ENCODE measurements around the gene CERCAM. TPM values are rescaled to one million over a fixed set of nuclear protein-coding genes. Genes with fewer than 3 reads are reported as not detected.

The CERCAM gene
- total and polyA plus RNA-seq, 2 of the 13 experiments (the other 11 are each of a cell fraction or from before 2014, with no cell fraction given) = 9.0 to 17.1 TPM

DNA sequence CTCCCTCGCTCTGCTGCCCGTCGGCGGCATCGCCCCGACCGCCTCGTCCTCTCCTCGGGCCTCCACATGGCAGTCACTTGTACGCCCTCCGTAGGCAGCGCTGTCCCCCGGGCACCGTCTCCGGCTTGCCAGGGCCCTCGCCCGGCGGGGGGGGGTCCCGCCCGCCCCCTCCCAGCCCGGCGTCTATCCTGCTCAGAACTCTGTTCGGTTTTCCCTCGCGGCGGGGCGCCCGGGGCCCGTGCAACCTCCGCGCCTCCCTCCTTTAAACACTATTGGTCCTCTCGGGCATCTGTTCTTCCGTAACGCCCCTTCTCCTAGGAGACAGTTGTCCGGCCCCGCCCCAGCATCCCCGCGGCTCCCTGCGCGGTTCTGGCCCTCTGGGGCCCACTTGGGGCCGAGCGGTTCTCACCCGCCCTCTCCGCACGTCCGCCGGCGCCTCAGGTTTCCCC, 36.0 kb downstream of the CERCAM start (continued):
- TF ChIP-seq, protein P1, sequence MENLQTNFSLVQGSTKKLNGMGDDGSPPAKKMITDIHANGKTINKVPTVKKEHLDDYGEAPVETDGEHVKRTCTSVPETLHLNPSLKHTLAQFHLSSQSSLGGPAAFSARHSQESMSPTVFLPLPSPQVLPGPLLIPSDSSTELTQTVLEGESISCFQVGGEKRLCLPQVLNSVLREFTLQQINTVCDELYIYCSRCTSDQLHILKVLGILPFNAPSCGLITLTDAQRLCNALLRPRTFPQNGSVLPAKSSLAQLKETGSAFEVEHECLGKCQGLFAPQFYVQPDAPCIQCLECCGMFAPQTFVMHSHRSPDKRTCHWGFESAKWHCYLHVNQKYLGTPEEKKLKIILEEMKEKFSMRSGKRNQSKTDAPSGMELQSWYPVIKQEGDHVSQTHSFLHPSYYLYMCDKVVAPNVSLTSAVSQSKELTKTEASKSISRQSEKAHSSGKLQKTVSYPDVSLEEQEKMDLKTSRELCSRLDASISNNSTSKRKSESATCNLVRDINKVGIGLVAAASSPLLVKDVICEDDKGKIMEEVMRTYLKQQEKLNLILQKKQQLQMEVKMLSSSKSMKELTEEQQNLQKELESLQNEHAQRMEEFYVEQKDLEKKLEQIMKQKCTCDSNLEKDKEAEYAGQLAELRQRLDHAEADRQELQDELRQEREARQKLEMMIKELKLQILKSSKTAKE (CRISPR knock-in tag; IDR thresholded peaks at IDR 0.05; ENCODE audit: borderline replicate concordance) = no peak
- TF ChIP-seq HOXA9 (CRISPR knock-in tag; IDR thresholded peaks at IDR 0.05; ENCODE audit: borderline replicate concordance) (no peak), ZBTB20 (CRISPR knock-in tag; IDR thresholded peaks at IDR 0.05; ENCODE audit: borderline replicate concordance, low read depth) (no peak), ZBTB37 (CRISPR knock-in tag; IDR thresholded peaks at IDR 0.05) (no peak), RBM39 (IDR thresholded peaks at IDR 0.05; ENCODE audit: low read depth, low read length, poor library complexity, severe bottlenecking) (no peak), ATM (IDR thresholded peaks at IDR 0.05; ENCODE audit: borderline replicate concordance) (no peak), ZNF713 (CRISPR knock-in tag; IDR thresholded peaks at IDR 0.05) (no peak), ZNF20 (CRISPR knock-in tag; IDR thresholded peaks at IDR 0.05) (no peak), ZNF747 (CRISPR knock-in tag; IDR thresholded peaks at IDR 0.05; ENCODE audit: borderline replicate concordance) (0 out of 2 replicates have a peak, but pooled peaks have one; percentile 24), HNRNPLL (IDR thresholded peaks at IDR 0.05; ENCODE audit: low read depth, low read length, poor library complexity, severe bottlenecking) (no peak)
- TF ChIP-seq, protein P2, sequence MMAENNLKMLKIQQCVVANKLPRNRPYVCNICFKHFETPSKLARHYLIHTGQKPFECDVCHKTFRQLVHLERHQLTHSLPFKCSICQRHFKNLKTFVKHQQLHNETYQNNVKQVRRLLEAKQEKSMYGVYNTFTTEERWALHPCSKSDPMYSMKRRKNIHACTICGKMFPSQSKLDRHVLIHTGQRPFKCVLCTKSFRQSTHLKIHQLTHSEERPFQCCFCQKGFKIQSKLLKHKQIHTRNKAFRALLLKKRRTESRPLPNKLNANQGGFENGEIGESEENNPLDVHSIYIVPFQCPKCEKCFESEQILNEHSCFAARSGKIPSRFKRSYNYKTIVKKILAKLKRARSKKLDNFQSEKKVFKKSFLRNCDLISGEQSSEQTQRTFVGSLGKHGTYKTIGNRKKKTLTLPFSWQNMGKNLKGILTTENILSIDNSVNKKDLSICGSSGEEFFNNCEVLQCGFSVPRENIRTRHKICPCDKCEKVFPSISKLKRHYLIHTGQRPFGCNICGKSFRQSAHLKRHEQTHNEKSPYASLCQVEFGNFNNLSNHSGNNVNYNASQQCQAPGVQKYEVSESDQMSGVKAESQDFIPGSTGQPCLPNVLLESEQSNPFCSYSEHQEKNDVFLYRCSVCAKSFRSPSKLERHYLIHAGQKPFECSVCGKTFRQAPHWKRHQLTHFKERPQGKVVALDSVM (CRISPR knock-in tag; IDR thresholded peaks at IDR 0.05) = no peak
- TF ChIP-seq, protein P3, sequence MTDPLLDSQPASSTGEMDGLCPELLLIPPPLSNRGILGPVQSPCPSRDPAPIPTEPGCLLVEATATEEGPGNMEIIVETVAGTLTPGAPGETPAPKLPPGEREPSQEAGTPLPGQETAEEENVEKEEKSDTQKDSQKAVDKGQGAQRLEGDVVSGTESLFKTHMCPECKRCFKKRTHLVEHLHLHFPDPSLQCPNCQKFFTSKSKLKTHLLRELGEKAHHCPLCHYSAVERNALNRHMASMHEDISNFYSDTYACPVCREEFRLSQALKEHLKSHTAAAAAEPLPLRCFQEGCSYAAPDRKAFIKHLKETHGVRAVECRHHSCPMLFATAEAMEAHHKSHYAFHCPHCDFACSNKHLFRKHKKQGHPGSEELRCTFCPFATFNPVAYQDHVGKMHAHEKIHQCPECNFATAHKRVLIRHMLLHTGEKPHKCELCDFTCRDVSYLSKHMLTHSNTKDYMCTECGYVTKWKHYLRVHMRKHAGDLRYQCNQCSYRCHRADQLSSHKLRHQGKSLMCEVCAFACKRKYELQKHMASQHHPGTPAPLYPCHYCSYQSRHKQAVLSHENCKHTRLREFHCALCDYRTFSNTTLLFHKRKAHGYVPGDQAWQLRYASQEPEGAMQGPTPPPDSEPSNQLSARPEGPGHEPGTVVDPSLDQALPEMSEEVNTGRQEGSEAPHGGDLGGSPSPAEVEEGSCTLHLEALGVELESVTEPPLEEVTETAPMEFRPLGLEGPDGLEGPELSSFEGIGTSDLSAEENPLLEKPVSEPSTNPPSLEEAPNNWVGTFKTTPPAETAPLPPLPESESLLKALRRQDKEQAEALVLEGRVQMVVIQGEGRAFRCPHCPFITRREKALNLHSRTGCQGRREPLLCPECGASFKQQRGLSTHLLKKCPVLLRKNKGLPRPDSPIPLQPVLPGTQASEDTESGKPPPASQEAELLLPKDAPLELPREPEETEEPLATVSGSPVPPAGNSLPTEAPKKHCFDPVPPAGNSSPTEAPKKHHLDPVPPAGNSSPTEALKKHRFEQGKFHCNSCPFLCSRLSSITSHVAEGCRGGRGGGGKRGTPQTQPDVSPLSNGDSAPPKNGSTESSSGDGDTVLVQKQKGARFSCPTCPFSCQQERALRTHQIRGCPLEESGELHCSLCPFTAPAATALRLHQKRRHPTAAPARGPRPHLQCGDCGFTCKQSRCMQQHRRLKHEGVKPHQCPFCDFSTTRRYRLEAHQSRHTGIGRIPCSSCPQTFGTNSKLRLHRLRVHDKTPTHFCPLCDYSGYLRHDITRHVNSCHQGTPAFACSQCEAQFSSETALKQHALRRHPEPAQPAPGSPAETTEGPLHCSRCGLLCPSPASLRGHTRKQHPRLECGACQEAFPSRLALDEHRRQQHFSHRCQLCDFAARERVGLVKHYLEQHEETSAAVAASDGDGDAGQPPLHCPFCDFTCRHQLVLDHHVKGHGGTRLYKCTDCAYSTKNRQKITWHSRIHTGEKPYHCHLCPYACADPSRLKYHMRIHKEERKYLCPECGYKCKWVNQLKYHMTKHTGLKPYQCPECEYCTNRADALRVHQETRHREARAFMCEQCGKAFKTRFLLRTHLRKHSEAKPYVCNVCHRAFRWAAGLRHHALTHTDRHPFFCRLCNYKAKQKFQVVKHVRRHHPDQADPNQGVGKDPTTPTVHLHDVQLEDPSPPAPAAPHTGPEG (CRISPR knock-in tag; IDR thresholded peaks at IDR 0.05) = peak; percentile 27; the same call in 1 of the 2 replicates
- TF ChIP-seq, protein P4, sequence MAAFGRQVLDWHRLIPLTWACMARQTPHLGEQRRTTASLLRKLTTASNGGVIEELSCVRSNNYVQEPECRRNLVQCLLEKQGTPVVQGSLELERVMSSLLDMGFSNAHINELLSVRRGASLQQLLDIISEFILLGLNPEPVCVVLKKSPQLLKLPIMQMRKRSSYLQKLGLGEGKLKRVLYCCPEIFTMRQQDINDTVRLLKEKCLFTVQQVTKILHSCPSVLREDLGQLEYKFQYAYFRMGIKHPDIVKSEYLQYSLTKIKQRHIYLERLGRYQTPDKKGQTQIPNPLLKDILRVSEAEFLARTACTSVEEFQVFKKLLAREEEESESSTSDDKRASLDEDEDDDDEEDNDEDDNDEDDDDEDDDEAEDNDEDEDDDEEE (CRISPR knock-in tag; IDR thresholded peaks at IDR 0.05) = no peak
- TF ChIP-seq, protein P5, sequence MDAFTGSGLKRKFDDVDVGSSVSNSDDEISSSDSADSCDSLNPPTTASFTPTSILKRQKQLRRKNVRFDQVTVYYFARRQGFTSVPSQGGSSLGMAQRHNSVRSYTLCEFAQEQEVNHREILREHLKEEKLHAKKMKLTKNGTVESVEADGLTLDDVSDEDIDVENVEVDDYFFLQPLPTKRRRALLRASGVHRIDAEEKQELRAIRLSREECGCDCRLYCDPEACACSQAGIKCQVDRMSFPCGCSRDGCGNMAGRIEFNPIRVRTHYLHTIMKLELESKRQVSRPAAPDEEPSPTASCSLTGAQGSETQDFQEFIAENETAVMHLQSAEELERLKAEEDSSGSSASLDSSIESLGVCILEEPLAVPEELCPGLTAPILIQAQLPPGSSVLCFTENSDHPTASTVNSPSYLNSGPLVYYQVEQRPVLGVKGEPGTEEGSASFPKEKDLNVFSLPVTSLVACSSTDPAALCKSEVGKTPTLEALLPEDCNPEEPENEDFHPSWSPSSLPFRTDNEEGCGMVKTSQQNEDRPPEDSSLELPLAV (CRISPR knock-in tag; conservative IDR thresholded peaks at IDR 0.05; ENCODE audit: low read depth) = no peak

All from HepG2 (cell line).